PC-3 (cell line): ENCODE data around the gene TARBP1. TPM values are rescaled to one million over a fixed set of nuclear protein-coding genes. Genes with fewer than 3 reads are reported as not detected.

Experiments
- ATAC-seq: fragments of 200-7000 bp; cut with Tn5 transposase; 2 replicates; pipeline ENCODE4 v1.9.1; 2020; ENCODE audit warnings: mild to moderate bottlenecking, moderate library complexity
- BruUV-seq: library from RNA; stranded (reverse); fragments of 400-500 nt; replicated peaks from 2 replicates; lab custom pipeline; 2021; lab: Mats Ljungman, UMichigan
- CTCF ChIA-PET: fragments of 300-600 bp; sonication (Branson Sonifier 250); formaldehyde crosslinking; loops from one replicate; lab custom pipeline; 2022; ENCODE audit warnings: antibody characterized with exemption; lab: Charles Lee
- POLR2A ChIA-PET: fragments of 300-600 bp; sonication (Branson Sonifier 250); formaldehyde crosslinking; loops from one replicate; lab custom pipeline; 2022; ENCODE audit warnings: antibody characterized with exemption; ENCODE audit not compliant: unreplicated experiment; lab: Charles Lee
- DNase-seq: peaks from one replicate; pipeline ENCODE4 v3.0.0-alpha.2; 2015
- H2AFZ ChIP-seq: fragments of 300-600 bp; sonication (generic); 2 replicates; pipeline ENCODE4 v1.6.0; 2016; ENCODE audit warnings: antibody characterized with exemption, low read length
- H3F3A ChIP-seq: fragments of 300-600 bp; sonication (generic); one replicate; pipeline ENCODE4 v1.6.0; 2017; ENCODE audit warnings: antibody characterized with exemption, low read length, control low read depth, mild to moderate bottlenecking; ENCODE audit not compliant: unreplicated experiment
- H3K27ac ChIP-seq: fragments of 300-600 bp; sonication (generic); 2 replicates; pipeline ENCODE4 v1.5.1; 2016; ENCODE audit warnings: mild to moderate bottlenecking, low read length
- H3K27me3 ChIP-seq: fragments of 300-600 bp; sonication (generic); 2 replicates; pipeline ENCODE4 v1.6.1; 2016; ENCODE audit warnings: low read length, mixed read lengths
- H3K36me3 ChIP-seq: fragments of 300-600 bp; sonication (generic); 2 replicates; pipeline ENCODE4 v1.6.1; 2016; ENCODE audit warnings: low read depth, mixed run types, low read length, mixed read lengths
- H3K4me1 ChIP-seq: fragments of 300-600 bp; sonication (generic); 2 replicates; pipeline ENCODE4 v1.5.1; 2016; ENCODE audit warnings: low read length; ENCODE audit not compliant: insufficient read depth
- H3K4me2 ChIP-seq: fragments of 300-600 bp; sonication (generic); 2 replicates; pipeline ENCODE4 v1.6.0; 2016; ENCODE audit warnings: low read length
- H3K4me3 ChIP-seq: fragments of 300-600 bp; sonication (generic); 2 replicates; pipeline ENCODE4 v1.5.1; 2016; ENCODE audit warnings: mild to moderate bottlenecking, low read length, mixed read lengths
- H3K79me2 ChIP-seq: fragments of 300-600 bp; sonication (generic); 2 replicates; pipeline ENCODE4 v1.6.1; 2017; ENCODE audit warnings: low read length, mixed read lengths
- H3K9ac ChIP-seq: fragments of 300-600 bp; sonication (generic); 2 replicates; pipeline ENCODE4 v1.6.0; 2016; ENCODE audit warnings: mild to moderate bottlenecking, low read length
- H3K9me2 ChIP-seq: fragments of 300-600 bp; sonication (generic); replicated peaks from 2 replicates; pipeline ENCODE4 v1.6.1; 2016; ENCODE audit warnings: mixed run types, low read length, mixed read lengths
- H3K9me3 ChIP-seq: fragments of 300-600 bp; sonication (generic); 2 replicates; pipeline ENCODE4 v1.6.1; 2016; ENCODE audit warnings: low read length, mixed read lengths
- H4K20me1 ChIP-seq: fragments of 300-600 bp; sonication (generic); 2 replicates; pipeline ENCODE4 v1.6.1; 2016; ENCODE audit warnings: low read length, mixed read lengths
- CTCF ChIP-seq: fragments of 300-600 bp; sonication (generic); conservative IDR thresholded peaks from 2 replicates; pipeline ENCODE4 v1.5.1; 2017; ENCODE audit warnings: antibody characterized with exemption, low read depth, mild to moderate bottlenecking, low read length
- EZH2 ChIP-seq: fragments of 300-600 bp; sonication (generic); IDR thresholded peaks from one replicate; pipeline ENCODE4 v1.6.1; 2017; ENCODE audit warnings: antibody characterized with exemption, mild to moderate bottlenecking, low read length; ENCODE audit not compliant: unreplicated experiment
- EZH2phosphoT487 ChIP-seq: fragments of 300-600 bp; sonication (generic); IDR thresholded peaks from 2 replicates; pipeline ENCODE4 v1.6.1; 2018; ENCODE audit warnings: mild to moderate bottlenecking, antibody characterized with exemption, low read length, borderline replicate concordance
- intact Hi-C: fragments of 100-400 bp; cut with micrococcal nuclease; formaldehyde crosslinking; loops from 2 replicates; pipeline ENCODE4 v1.9.0; 2023
- total RNA-seq: library from RNA; depleted of rRNA; stranded (reverse); fragments of >200 nt; gene quantifications from 2 replicates; pipeline ENCODE4 v1.2.3, GENCODE V29; 2014

TARBP1 gene
- total RNA-seq, 1 experiment from 2014 or later: 15.1 TPM

GRCh38 chr1:234433563-234434285 lies 45.3 kb downstream of the TARBP1 start:
- intact Hi-C loops: no loop called here
- Histone ChIP-seq H3F3A (no peaks in the 10 kb centered on the region), H3K4me3 (no peak overlapping the region), H3K4me2 (peak overlapping the region; percentile 35; the same call in 1 of the 2 replicates), H3K9me2 (no peaks in the 10 kb centered on the region), H3K36me3 (peaks cover 6% of the 10 kb centered on the region; the same call in 1 of the 2 replicates), H3K27me3 (no peaks in the 10 kb centered on the region), H3K27ac (peak overlapping the region; percentile 59), H3K4me1 (peaks cover 12% of the 10 kb centered on the region), H3K79me2 (no peaks in the 10 kb centered on the region), H3K9me3 (no peaks in the 10 kb centered on the region), H2AFZ (no peak overlapping the region), H3K9ac (no peak overlapping the region), H4K20me1 (no peaks in the 10 kb centered on the region)
- ChIA-PET CTCF (no interaction called here), POLR2A (no interaction called here)
- DNase-seq (peak; percentile 81), ATAC-seq (peak; percentile 99)
- no TSS peak for BruUV-seq
- TF ChIP-seq EZH2phosphoT487 (no peak), CTCF (no peak), EZH2 (no peak)

- BruUV-seq: no TSS peak
- H3F3A ChIP-seq: no peaks in the 10 kb centered on the region
- H3K4me3 ChIP-seq: no peak overlapping the region
- no peak overlapping the region for H2AFZ ChIP-seq
- H3K4me2 ChIP-seq: no peak overlapping the region
- DNase-seq (no peak), ATAC-seq (no peak)
- no peaks in the 10 kb centered on the region for H3K79me2 ChIP-seq
- H4K20me1 ChIP-seq: no peaks in the 10 kb centered on the region
- CTCF ChIA-PET: no interaction called here
- no peaks in the 10 kb centered on the region for H3K9me3 ChIP-seq
- no peak overlapping the region for H3K27ac ChIP-seq
- no peaks in the 10 kb centered on the region for H3K9me2 ChIP-seq
- peaks cover 5% of the 10 kb centered on the region; the same call in 1 of the 2 replicates for H3K36me3 ChIP-seq
- intact Hi-C loops: no loop called here
- no peak overlapping the region for H3K9ac ChIP-seq
- POLR2A ChIA-PET: interaction anchor here (0.7 kb wide), 1 partner anchor 146 kb away, joined by 7 read pairs; no protein-coding TSS in a partner anchor
- TF ChIP-seq EZH2 (no peak), EZH2phosphoT487 (no peak), CTCF (no peak)
- H3K27me3 ChIP-seq: no peaks in the 10 kb centered on the region
- peaks cover 12% of the 10 kb centered on the region for H3K4me1 ChIP-seq
Observed at GRCh38 chr1:234431255-234431654, 47.7 kb downstream of the TARBP1 start.

GRCh38 chr1:234430691-234431090 lies 48.3 kb downstream of the TARBP1 start:
- Histone ChIP-seq H4K20me1 (no peaks in the 10 kb centered on the region), H3K9ac (no peak overlapping the region), H3K4me2 (no peak overlapping the region), H3K4me1 (peaks cover 12% of the 10 kb centered on the region), H3K9me3 (no peaks in the 10 kb centered on the region), H2AFZ (no peak overlapping the region), H3K27me3 (no peaks in the 10 kb centered on the region), H3K4me3 (no peak overlapping the region), H3K9me2 (no peaks in the 10 kb centered on the region), H3F3A (no peaks in the 10 kb centered on the region), H3K27ac (no peak overlapping the region), H3K79me2 (no peaks in the 10 kb centered on the region), H3K36me3 (peaks cover 5% of the 10 kb centered on the region; the same call in 1 of the 2 replicates)
- no TSS peak for BruUV-seq
- CTCF ChIA-PET: no interaction called here
- ATAC-seq (no peak), DNase-seq (no peak)
- TF ChIP-seq CTCF (no peak), EZH2phosphoT487 (no peak), EZH2 (no peak)
- intact Hi-C loops: no loop called here
- POLR2A ChIA-PET: interaction anchor here (0.7 kb wide), 1 partner anchor 147 kb away, joined by 7 read pairs; no protein-coding TSS in a partner anchor
